ENCODE measurements around the gene DERA.
"Not testable (repeated sequence)": the region's sequence is repeated elsewhere in the genome, so short reads cannot be mapped to it uniquely, and the experiment has no call there.

Gene DERA

GRCh38 chr12:16016748-16017147, 105.6 kb downstream of the DERA start:
- no peak for DNase-seq

GRCh38 chr12:16018306-16018705, 107.2 kb downstream of the DERA start:
- no peak for DNase-seq

- DNase-seq, result no peak
Observed at GRCh38 chr12:16019136-16019535, 108.0 kb downstream of the DERA start.

- DNase-seq, result no peak
Observed at GRCh38 chr12:16020031-16020430, 108.9 kb downstream of the DERA start.

GRCh38 chr12:16021026-16021425, 109.9 kb downstream of the DERA start:
- DNase-seq, result no peak

- DNase-seq, result no peak
Observed at GRCh38 chr12:16021676-16022075, 110.5 kb downstream of the DERA start.

GRCh38 chr12:16027002-16027401, 115.9 kb downstream of the DERA start:
- DNase-seq, result no peak

GRCh38 chr12:16030744-16031143, 119.6 kb downstream of the DERA start:
- no peak for DNase-seq

GRCh38 chr12:16034136-16034817, 123.1 kb downstream of the DERA start:
- DNase-seq, result no peak

- DNase-seq, result no peak
Observed at GRCh38 chr12:16036073-16036472, 124.9 kb downstream of the DERA start.

- peak; percentile 74 for DNase-seq
Observed at GRCh38 chr12:16037533-16037932, 126.4 kb downstream of the DERA start.

GRCh38 chr12:16043480-16043879, 132.3 kb downstream of the DERA start:
- no peak for DNase-seq

GRCh38 chr12:16046266-16046665, 135.1 kb downstream of the DERA start:
- no peak for DNase-seq

- no peak for DNase-seq
Observed at GRCh38 chr12:16048511-16048910, 137.4 kb downstream of the DERA start.

- DNase-seq, result no peak
Observed at GRCh38 chr12:16056910-16057309, 145.8 kb downstream of the DERA start.

- DNase-seq, result not testable (repeated sequence)
Observed at GRCh38 chr12:16057351-16057751, 146.2 kb downstream of the DERA start.

- no peak for DNase-seq
Observed at GRCh38 chr12:16062611-16063010, 151.5 kb downstream of the DERA start.

- no peak for DNase-seq
Observed at GRCh38 chr12:16063726-16064125, 152.6 kb downstream of the DERA start.

- DNase-seq, result no peak
Observed at GRCh38 chr12:16070113-16070512, 159.0 kb downstream of the DERA start.

- no peak for DNase-seq
Observed at GRCh38 chr12:16072678-16073077, 161.5 kb downstream of the DERA start.

- DNase-seq, result no peak
Observed at GRCh38 chr12:16074894-16075293, 163.8 kb downstream of the DERA start.

GRCh38 chr12:16075887-16076286, 164.8 kb downstream of the DERA start:
- no peak for DNase-seq

GRCh38 chr12:16076557-16076956, 165.4 kb downstream of the DERA start:
- DNase-seq, result peak; percentile 64

GRCh38 chr12:16076970-16077522, 165.9 kb downstream of the DERA start:
- no peak for DNase-seq

GRCh38 chr12:16086462-16086861, 175.3 kb downstream of the DERA start:
- no peak for DNase-seq

All from NCI-H748 treated with DMSO at 0.1 percent for 48 hours (cell line).